GM12872 (cell line): ENCODE measurements around the gene CUBN.

ENCODE experiments used
- TF ChIP-seq, protein P1 (sequence below): IDR thresholded peaks from 3 replicates; pipeline ENCODE4 v1.5.1; 2011; ENCODE audit warnings: low read depth, mild to moderate bottlenecking, low read length, moderate library complexity; ENCODE audit not compliant: insufficient read depth

CUBN gene

GRCh38 chr10:17171141-17171641, 41.6 kb upstream of the CUBN start:
- TF ChIP-seq, protein P1, sequence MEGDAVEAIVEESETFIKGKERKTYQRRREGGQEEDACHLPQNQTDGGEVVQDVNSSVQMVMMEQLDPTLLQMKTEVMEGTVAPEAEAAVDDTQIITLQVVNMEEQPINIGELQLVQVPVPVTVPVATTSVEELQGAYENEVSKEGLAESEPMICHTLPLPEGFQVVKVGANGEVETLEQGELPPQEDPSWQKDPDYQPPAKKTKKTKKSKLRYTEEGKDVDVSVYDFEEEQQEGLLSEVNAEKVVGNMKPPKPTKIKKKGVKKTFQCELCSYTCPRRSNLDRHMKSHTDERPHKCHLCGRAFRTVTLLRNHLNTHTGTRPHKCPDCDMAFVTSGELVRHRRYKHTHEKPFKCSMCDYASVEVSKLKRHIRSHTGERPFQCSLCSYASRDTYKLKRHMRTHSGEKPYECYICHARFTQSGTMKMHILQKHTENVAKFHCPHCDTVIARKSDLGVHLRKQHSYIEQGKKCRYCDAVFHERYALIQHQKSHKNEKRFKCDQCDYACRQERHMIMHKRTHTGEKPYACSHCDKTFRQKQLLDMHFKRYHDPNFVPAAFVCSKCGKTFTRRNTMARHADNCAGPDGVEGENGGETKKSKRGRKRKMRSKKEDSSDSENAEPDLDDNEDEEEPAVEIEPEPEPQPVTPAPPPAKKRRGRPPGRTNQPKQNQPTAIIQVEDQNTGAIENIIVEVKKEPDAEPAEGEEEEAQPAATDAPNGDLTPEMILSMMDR, result no peak

GRCh38 chr10:17169803-17170202, 40.2 kb upstream of the CUBN start:
- TF ChIP-seq, protein P1, result no peak

DNA sequence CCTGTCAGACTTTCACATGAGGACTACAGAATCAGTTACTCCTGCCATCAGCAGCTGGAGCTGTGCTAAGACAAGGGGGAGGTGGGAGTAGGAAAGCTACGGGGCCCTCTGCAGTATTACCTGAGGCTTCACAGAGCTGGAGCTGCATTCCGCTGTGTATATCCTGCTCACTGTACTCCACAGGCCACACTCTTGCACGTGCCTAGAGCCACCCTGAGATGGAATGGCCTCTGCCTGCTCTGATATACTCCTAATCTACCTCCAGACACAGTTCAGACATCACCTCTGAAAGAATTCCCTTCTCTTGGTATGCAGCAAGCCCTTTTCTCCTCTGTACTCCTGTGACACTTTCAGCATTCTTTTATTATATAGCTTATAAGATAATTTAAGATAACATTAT, 37.1 kb upstream of the CUBN start:
- TF ChIP-seq, protein P1, result no peak

DNA sequence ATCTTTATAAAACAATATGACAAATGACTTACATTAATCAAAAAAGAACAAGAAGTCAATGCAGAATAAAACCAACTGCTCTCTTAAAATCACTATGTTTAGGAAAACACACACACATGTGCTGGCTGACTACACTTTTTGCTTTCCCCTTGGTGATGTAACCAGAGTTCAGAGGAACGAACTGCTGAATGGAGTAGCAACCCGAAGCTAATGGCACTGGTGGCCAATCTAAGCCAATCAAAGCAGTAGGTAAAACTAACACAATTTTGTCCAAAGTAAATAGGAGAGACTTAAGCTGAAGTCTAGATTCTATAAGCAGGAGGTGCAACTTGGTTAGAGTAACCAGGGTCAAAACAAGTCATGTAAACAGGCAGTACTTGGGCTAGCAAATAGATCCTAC, 33.2 kb upstream of the CUBN start:
- TF ChIP-seq, protein P1, result no peak

DNA sequence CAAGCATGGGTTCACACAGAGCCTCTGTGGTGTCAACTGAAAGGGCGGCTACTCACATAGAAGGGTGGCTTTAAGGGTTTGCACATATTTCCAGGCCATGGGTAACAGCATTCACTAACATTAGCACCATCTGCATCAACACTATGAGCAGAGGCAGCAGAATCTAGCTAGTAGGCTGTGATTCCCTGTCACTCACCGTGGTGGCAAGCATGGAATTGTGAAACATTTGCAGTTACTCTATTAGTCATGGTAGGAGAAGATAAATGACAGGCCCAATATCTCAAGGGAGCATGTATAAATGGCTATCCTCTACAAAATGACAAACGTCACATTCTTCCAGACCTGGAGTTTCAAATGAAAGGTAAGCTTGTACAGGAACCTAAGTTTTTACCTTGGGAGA, 32.2 kb upstream of the CUBN start:
- TF ChIP-seq, protein P1, result no peak

DNA sequence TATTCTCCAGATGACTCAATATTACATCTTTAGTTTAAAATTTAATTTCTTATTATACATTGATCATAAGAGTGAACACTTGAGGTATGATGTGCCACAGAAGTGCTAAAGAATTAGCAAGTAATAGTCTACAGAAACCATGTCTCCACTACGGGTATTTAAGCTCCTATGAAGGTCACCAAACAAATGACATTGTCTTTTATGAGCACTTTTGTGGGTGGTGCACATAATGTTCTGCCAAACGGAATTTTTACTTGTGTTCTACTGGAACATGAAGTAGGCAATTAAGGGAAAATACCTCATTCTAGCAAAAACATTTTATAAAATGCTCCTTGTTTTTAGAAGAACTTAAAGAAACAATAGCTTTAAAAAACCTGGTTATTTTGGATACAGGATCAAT, 27.4 kb upstream of the CUBN start:
- TF ChIP-seq, protein P1, result no peak

- TF ChIP-seq, protein P1, result no peak
Observed at GRCh38 chr10:17155826-17156225, 26.2 kb upstream of the CUBN start.
